ENCODE results near the gene KLK8.

GRCh38 chr19:50998061-50998460 is 3.3 kb downstream of the KLK8 start:
- TF ChIP-seq CTCF (IDR thresholded peaks at IDR 0.05): no peak
- no peak for TF ChIP-seq POLR2A (IDR thresholded peaks at IDR 0.05; ENCODE audit: low read depth)

Measured in esophagus muscularis mucosa (tissue), 3 donors.